Ureter (tissue), 1 donor: Measurements from ENCODE around the gene RNF144B. TPM values are rescaled to one million over a fixed set of nuclear protein-coding genes. Genes with fewer than 3 reads are reported as not detected.
"Not testable (repeated sequence)": the region's sequence is repeated elsewhere in the genome, so short reads cannot be mapped to it uniquely, and the experiment has no call there.

Experiments used
- DNase-seq: peaks from one replicate; pipeline ENCODE4 v3.0.0-alpha.2; 2020; ENCODE audit warnings: low spot score
- total RNA-seq: library from RNA; stranded (reverse); gene quantifications from one replicate; pipeline ENCODE4 v1.2.4, GENCODE V29; 2023
- donor health status: DM: yes; HTN: yes; CAD: no.

The RNF144B gene
- 34.0 TPM for total RNA-seq

GRCh38 chr6:18387061-18387721 is at the start of gene RNF144B:
RNF144B (plus strand) TSS chr6:18387350; CDS start chr6:18399535, 12,185 bp downstream.
- DNase-seq = peak; percentile 86

GRCh38 chr6:18339599-18339998 is 47.6 kb upstream of the RNF144B start:
- no peak for DNase-seq

- no peak for DNase-seq
Observed at GRCh38 chr6:18340781-18341551, 46.2 kb upstream of the RNF144B start.

- no peak for DNase-seq
Observed at GRCh38 chr6:18342223-18342622, 44.9 kb upstream of the RNF144B start.

- DNase-seq = no peak
Observed at GRCh38 chr6:18343741-18344140, 43.4 kb upstream of the RNF144B start.

- no peak for DNase-seq
Observed at GRCh38 chr6:18347021-18347577, 40.1 kb upstream of the RNF144B start.

- no peak for DNase-seq
Observed at GRCh38 chr6:18347866-18348265, 39.3 kb upstream of the RNF144B start.

- DNase-seq = no peak
Observed at GRCh38 chr6:18349386-18349785, 37.8 kb upstream of the RNF144B start.

- no peak for DNase-seq
Observed at GRCh38 chr6:18350271-18350670, 36.9 kb upstream of the RNF144B start.

- no peak for DNase-seq
Observed at GRCh38 chr6:18350712-18351111, 36.4 kb upstream of the RNF144B start.

- no peak for DNase-seq
Observed at GRCh38 chr6:18352001-18352400, 35.1 kb upstream of the RNF144B start.

- DNase-seq = peak; percentile 74
Observed at GRCh38 chr6:18352842-18353241, 34.3 kb upstream of the RNF144B start.

- DNase-seq = no peak
Observed at GRCh38 chr6:18353251-18353650, 33.9 kb upstream of the RNF144B start.

GRCh38 chr6:18357546-18357945 is 29.6 kb upstream of the RNF144B start:
- DNase-seq = not testable (repeated sequence)

GRCh38 chr6:18359237-18359885 is 27.8 kb upstream of the RNF144B start:
- DNase-seq = no peak

GRCh38 chr6:18360188-18360587 is 27.0 kb upstream of the RNF144B start:
- no peak for DNase-seq

GRCh38 chr6:18362058-18362561 is 25.0 kb upstream of the RNF144B start:
- no peak for DNase-seq

- no peak for DNase-seq
Observed at GRCh38 chr6:18363746-18364145, 23.4 kb upstream of the RNF144B start.

- DNase-seq = not testable (repeated sequence)
Observed at GRCh38 chr6:18364561-18364960, 22.6 kb upstream of the RNF144B start.

GRCh38 chr6:18367371-18367770 is 19.8 kb upstream of the RNF144B start:
- DNase-seq = no peak

- no peak for DNase-seq
Observed at GRCh38 chr6:18368277-18369105, 18.7 kb upstream of the RNF144B start.
